Adrenal gland (tissue), 5 donors: ENCODE data around the gene KBTBD7.
"Not testable (repeated sequence)": the region's sequence is repeated elsewhere in the genome, so short reads cannot be mapped to it uniquely, and the experiment has no call there.

Source experiments
- POLR2A ChIP-seq, 2 donors: fragments of 450-650 bp; IDR thresholded peaks; one replicate each; pipeline ENCODE4 v1.6.1; 2017; ENCODE audit warnings: antibody characterized with exemption in 2 of 2, mild to moderate bottlenecking in 2 of 2, moderate library complexity in 1 of 2
- TF ChIP-seq, protein P1 (sequence below), 6 experiments: fragments of 450-650 bp in 4 of 6; fragments of 200-600 bp in 2 of 6; sonication (generic) in 1 of 6; IDR thresholded peaks; 1 replicate in 5 of 6; 2 replicates in 1 of 6; pipeline versions ENCODE4 v1.5.1 to v1.8.0; 2016 to 2021; ENCODE audit warnings: antibody characterized with exemption in 6 of 6, mild to moderate bottlenecking in 2 of 6, moderate library complexity in 1 of 6
- donor health status: DM: no; HTN: no; CAD: no.

DNA sequence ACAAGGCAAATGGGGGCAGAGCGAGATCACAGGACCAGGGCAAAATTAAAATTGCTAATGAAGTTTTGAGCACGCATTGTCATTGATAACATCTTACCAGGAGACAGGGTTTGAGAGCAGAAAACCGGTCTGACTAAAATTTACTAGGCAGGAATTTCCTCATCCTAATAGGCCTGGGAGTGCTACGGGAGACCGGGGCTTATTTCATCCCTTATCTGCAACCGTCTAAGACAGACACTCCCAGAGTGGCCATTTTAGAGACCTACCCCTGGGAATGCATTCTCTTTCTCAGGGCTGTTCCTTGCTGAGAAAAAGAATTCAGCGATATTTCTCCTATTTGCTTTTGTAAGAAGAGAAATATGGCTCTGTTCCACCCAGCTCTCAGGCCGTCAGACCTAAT lies 18.8 kb downstream of the KBTBD7 start:
- TF ChIP-seq, protein P1, sequence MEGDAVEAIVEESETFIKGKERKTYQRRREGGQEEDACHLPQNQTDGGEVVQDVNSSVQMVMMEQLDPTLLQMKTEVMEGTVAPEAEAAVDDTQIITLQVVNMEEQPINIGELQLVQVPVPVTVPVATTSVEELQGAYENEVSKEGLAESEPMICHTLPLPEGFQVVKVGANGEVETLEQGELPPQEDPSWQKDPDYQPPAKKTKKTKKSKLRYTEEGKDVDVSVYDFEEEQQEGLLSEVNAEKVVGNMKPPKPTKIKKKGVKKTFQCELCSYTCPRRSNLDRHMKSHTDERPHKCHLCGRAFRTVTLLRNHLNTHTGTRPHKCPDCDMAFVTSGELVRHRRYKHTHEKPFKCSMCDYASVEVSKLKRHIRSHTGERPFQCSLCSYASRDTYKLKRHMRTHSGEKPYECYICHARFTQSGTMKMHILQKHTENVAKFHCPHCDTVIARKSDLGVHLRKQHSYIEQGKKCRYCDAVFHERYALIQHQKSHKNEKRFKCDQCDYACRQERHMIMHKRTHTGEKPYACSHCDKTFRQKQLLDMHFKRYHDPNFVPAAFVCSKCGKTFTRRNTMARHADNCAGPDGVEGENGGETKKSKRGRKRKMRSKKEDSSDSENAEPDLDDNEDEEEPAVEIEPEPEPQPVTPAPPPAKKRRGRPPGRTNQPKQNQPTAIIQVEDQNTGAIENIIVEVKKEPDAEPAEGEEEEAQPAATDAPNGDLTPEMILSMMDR (IDR thresholded peaks at IDR 0.05): not testable (repeated sequence)
- TF ChIP-seq POLR2A (IDR thresholded peaks at IDR 0.05): not testable (repeated sequence)
